Retina (tissue), 1 donor: Measurements from ENCODE around the gene FPR2.

Experiments used
- DNase-seq: peaks from one replicate; pipeline ENCODE4 v3.0.0-alpha.2; 2016

FPR2 gene

GRCh38 chr19:51807925-51808324 is 46.9 kb downstream of the FPR2 start:
- DNase-seq = no peak

- DNase-seq = no peak
Measured at GRCh38 chr19:51808333-51808986, 47.5 kb downstream of the FPR2 start.

- DNase-seq = no peak
Measured at GRCh38 chr19:51809787-51810186, 48.8 kb downstream of the FPR2 start.

- no peak for DNase-seq
Measured at GRCh38 chr19:51810223-51810622, 49.2 kb downstream of the FPR2 start.

GRCh38 chr19:51811344-51811743 is 50.4 kb downstream of the FPR2 start:
- DNase-seq = no peak

GRCh38 chr19:51815043-51815442 is 54.1 kb downstream of the FPR2 start:
- no peak for DNase-seq

- DNase-seq = no peak
Measured at GRCh38 chr19:51816711-51817110, 55.7 kb downstream of the FPR2 start.

GRCh38 chr19:51820011-51820410 is 59.0 kb downstream of the FPR2 start:
- DNase-seq = no peak
